NCI-H2227 (cell line): ENCODE measurements around the gene ARID3A.
A peak's percentile ranks its signal among the peaks of the same experiment; 100 is the strongest.
"Not testable (repeated sequence)": the region's sequence is repeated elsewhere in the genome, so short reads cannot be mapped to it uniquely, and the experiment has no call there.

Experiments used
- DNase-seq: peaks from one replicate; lab custom pipeline; 2025; ENCODE audit not compliant: unreplicated experiment; lab: John Stamatoyannopoulos, UW

ARID3A gene, protein sequence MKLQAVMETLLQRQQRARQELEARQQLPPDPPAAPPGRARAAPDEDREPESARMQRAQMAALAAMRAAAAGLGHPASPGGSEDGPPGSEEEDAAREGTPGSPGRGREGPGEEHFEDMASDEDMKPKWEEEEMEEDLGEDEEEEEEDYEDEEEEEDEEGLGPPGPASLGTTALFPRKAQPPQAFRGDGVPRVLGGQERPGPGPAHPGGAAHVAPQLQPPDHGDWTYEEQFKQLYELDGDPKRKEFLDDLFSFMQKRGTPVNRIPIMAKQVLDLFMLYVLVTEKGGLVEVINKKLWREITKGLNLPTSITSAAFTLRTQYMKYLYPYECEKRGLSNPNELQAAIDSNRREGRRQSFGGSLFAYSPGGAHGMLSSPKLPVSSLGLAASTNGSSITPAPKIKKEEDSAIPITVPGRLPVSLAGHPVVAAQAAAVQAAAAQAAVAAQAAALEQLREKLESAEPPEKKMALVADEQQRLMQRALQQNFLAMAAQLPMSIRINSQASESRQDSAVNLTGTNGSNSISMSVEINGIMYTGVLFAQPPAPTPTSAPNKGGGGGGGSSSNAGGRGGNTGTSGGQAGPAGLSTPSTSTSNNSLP

DNA sequence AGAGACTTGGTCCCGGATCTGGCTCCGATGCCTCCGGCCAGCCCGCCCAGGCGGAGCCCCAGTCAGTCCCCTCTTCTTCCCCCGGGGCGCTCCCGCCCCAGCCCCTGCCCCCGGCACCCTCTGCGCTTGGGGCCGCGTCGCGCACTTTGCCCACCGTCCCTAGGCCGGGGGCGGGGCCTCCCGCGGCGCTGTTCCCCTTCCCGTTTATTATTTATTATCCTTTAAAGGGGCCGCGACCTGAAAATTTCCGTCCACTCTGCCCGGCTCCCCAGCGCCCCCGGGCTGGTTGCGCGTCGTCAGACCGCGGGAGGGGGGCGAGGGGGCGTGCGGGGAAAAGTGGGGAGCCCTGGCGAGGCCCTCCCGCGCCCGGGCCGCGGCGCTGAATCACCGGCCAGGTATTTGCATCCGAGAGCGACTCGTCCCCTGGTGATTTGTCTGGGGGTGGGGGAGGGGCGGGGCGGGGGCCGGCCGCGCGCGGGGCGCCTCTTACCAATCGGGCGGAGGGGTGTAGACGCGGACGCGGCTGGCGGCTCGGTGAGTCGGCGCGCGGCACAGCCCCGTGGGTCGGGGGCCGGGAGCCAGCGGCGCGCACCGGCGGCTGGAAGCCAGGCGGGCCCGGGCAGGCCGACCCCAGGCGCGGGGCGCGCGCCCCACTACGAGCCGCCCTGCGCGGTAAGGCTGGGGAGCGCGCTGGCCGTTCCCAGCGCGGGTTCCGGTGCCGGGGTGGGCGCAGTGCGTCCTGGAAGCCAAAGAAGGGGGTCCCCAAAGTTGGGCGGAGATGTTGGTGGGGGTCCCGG is at the start of gene ARID3A:
Gene ARID3A (plus strand): TSS at position 510 of the 797 bp plus-strand sequence. CDS start 3,494 bp downstream, outside the sequence.
- DNase-seq: peak; percentile 84

- no peak for DNase-seq
These were observed 49.7 kb upstream of the ARID3A start for GRCh38 chr19:876089-876488.

GRCh38 chr19:876780-877314 is 49.0 kb upstream of the ARID3A start:
- DNase-seq: no peak

DNA sequence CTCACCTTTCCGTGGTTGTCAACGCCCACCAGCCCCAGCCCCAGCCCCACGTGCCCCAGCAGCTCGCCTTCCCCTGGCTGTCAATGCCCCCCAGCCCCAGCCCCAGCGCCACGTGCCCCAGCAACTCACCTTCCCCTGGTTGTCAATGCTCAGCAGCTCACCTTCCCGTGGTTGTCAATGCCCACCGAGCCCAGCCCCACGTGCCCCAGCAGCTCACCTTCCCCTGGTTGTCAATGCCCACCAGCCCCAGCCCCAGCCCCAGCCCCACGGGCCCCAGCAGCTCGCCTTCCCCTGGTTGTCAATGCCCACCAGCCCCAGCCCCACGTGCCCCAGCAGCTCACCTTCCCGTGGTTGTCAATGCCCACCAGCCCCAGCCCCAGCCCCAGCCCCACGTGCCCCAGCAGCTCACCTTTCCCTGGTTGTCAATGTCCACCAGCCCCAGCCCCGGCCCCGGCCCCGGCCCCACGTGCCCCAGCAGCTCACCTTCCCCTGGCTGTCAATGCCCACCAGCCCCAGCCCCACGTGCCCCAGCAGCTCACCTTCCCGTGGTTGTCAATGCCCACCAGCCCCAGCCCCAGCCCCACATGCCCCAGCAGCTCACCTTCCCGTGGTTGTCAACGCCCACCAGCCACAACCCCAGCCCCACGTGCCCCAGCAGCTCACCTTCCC is 47.7 kb upstream of the ARID3A start:
- not testable (repeated sequence) for DNase-seq

- DNase-seq: not testable (repeated sequence)
These were observed 46.9 kb upstream of the ARID3A start for GRCh38 chr19:878751-879561.

- no peak for DNase-seq
These were observed 46.0 kb upstream of the ARID3A start for GRCh38 chr19:879711-880438.

- DNase-seq: no peak
These were observed 44.3 kb upstream of the ARID3A start for GRCh38 chr19:881385-882071.

GRCh38 chr19:882871-883497 is 42.9 kb upstream of the ARID3A start:
- no peak for DNase-seq

- no peak for DNase-seq
These were observed 42.1 kb upstream of the ARID3A start for GRCh38 chr19:883661-884211.

- no peak for DNase-seq
These were observed 41.2 kb upstream of the ARID3A start for GRCh38 chr19:884420-885211.

DNA sequence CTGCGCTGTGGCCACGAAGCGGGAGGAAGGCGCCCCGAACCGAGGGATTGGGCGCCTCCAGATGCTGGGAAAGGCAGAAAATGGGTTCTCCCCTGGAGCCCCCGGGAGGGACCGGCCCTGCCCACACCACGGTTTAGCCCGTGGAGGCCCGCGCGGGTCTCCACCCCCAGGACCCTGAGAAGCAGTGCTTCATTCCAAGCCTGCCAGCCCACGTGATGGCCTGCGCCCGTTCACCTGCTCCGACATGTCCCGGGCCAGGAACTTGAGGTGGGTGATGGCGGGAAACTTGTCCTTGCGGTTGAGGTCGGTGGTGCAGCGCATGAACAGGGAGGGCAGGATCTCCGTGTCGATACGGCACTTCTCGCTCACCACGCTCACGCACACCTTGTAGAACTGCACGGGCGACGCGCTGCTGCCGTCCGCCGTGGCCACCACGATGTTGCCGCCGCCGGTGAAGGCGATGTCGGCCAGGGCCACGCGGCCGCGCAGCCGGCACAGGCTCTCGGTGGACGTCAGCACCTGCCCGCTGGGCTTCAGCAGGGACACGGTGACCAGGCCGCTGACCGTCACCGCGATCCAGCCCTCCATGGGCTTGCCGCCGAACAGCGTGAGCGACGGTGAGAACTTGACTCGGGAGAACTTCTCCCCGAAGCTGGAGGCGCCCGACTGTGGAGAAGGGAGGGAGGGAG is 40.2 kb upstream of the ARID3A start:
- no peak for DNase-seq

- no peak for DNase-seq
These were observed 38.8 kb upstream of the ARID3A start for GRCh38 chr19:887072-887471.

DNA sequence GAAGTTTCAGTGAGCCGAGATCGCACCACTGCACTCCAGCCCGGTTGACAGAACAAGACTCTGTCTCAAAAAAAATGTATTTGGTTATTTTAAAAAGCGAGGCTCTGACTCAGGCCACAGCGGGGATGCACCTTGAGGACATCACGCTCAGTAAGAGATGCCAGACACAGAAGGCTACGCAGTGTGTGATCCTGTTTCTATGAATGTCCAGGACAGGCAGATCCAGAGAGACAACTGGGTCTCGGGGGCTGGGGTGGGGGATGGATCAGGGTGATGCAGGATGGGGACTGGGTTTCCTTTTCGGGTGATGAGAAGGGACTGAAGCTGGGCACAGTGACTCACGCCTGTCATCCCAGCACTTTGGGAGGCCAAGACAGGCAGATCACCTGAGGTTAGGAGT is 38.2 kb upstream of the ARID3A start:
- no peak for DNase-seq

GRCh38 chr19:888581-889385 is 37.1 kb upstream of the ARID3A start:
- no peak for DNase-seq

GRCh38 chr19:889662-890295 is 36.1 kb upstream of the ARID3A start:
- no peak for DNase-seq
